Neural progenitor cell (in vitro differentiated cells): ENCODE results near the gene SUN1.
"Not testable (repeated sequence)": the region's sequence is repeated elsewhere in the genome, so short reads cannot be mapped to it uniquely, and the experiment has no call there.

Experiments
- EZH2 ChIP-seq: fragments of 200-600 bp; sonication (generic); IDR thresholded peaks from 2 replicates; pipeline ENCODE4 v1.6.1; 2017; ENCODE audit warnings: antibody characterized with exemption, mild to moderate bottlenecking, moderate library complexity
- TF ChIP-seq, protein P1 (sequence below): fragments of 200-600 bp; sonication (generic); IDR thresholded peaks from 2 replicates; pipeline ENCODE4 v1.5.1; 2017; ENCODE audit warnings: antibody characterized with exemption, mild to moderate bottlenecking

- TF ChIP-seq, protein P1, sequence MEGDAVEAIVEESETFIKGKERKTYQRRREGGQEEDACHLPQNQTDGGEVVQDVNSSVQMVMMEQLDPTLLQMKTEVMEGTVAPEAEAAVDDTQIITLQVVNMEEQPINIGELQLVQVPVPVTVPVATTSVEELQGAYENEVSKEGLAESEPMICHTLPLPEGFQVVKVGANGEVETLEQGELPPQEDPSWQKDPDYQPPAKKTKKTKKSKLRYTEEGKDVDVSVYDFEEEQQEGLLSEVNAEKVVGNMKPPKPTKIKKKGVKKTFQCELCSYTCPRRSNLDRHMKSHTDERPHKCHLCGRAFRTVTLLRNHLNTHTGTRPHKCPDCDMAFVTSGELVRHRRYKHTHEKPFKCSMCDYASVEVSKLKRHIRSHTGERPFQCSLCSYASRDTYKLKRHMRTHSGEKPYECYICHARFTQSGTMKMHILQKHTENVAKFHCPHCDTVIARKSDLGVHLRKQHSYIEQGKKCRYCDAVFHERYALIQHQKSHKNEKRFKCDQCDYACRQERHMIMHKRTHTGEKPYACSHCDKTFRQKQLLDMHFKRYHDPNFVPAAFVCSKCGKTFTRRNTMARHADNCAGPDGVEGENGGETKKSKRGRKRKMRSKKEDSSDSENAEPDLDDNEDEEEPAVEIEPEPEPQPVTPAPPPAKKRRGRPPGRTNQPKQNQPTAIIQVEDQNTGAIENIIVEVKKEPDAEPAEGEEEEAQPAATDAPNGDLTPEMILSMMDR = not testable (repeated sequence)
- TF ChIP-seq EZH2 = not testable (repeated sequence)
Measured at GRCh38 chr7:846958-847650, 14.8 kb downstream of the SUN1 start.
